NOMO-1 treated with dmso at 0.1 percent for 144 hours (cell line): Measurements from ENCODE around the gene FBLN2.

Experiments used
- DNase-seq: peaks from one replicate; lab custom pipeline; 2025; ENCODE audit not compliant: unreplicated experiment; lab: John Stamatoyannopoulos, UW

FBLN2 gene

DNA sequence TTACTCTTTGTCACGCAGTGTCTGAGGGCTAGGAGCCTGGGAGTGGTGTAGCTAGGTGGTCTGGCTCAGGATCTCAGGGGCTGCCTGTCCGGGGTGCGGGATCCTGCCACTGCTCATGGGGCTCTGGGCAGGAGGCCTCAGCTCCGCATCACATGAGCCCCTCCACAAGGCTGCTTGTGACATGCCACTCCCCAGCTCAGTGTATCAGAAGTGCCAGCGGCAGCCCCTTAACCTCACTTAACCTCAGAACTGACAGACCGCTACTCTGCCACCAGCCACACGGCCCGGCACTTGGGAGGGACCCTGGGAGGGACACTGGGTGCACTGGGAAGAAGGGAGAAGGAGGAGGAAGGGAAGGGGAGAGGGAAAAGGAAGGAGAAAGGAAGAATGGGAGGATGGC is 87.9 kb downstream of the FBLN2 start:
- no peak for DNase-seq

DNA sequence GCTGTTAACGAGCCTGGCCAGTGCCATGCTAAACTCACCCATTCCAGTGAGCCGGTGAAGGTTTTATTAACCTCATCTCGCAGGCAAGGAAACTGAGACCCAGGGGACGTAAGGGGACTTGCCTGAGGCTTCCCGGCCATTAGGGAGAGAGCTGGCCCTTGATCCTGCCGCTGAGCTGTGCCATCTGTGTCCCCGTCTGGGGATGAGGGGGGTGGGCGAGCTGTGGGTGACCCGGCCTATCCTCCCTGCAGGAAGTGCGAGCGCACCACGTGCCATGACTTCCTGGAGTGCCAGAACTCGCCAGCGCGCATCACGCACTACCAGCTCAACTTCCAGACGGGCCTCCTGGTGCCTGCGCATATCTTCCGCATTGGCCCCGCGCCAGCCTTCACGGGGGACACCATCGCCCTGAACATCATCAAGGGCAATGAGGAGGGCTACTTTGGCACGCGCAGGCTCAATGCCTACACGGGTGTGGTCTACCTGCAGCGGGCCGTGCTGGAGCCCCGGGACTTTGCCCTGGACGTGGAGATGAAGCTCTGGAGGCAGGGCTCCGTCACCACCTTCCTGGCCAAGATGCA is 88.5 kb downstream of the FBLN2 start:
- no peak for DNase-seq

- no peak for DNase-seq
These were observed 89.0 kb downstream of the FBLN2 start for GRCh38 chr3:13637953-13638352.

GRCh38 chr3:13638927-13639326 is 90.0 kb downstream of the FBLN2 start:
- DNase-seq, result no peak

- DNase-seq, result no peak
These were observed 93.7 kb downstream of the FBLN2 start for GRCh38 chr3:13642597-13642996.

GRCh38 chr3:13644341-13645117 is 95.6 kb downstream of the FBLN2 start:
- DNase-seq, result no peak

DNA sequence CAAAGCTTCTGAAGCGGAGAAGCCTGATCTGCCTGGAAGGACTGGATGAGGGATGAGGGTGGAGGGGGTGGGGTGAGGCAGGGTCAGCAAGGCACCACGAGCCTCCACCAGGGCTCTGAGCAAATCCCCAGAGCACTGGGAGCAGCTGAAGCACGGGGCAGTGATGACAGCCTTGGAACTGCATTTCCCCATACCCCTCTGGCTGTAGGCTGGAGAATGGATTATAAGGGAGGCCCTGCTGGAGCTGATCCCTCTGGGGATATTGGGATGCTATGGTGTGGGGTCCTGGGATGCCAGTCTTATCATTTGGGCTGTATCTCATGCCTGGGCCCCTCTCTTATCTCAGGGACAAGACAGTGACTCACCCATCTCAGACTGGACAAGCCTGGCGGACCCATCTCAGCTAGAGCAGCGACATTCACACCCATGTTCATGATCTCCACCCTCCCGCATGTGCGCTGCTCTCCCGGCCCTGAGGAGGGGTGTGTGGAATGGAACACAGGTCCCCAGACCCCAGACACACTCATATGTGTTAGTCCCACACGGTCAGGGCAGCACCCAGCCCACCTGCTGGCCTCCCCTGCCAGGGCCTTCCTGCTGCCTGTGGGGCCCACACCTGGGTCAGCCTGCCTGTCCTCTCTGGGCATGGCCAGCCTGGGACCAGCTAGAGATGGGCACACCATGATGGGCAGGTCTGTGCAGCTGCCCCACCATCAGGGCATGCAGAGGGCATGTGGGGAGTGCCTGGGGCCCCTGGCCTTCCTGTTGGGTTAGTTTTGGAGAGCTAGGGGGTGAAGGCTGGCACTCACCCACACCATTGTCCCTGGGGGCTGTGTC is 97.1 kb downstream of the FBLN2 start:
- DNase-seq, result no peak

DNA sequence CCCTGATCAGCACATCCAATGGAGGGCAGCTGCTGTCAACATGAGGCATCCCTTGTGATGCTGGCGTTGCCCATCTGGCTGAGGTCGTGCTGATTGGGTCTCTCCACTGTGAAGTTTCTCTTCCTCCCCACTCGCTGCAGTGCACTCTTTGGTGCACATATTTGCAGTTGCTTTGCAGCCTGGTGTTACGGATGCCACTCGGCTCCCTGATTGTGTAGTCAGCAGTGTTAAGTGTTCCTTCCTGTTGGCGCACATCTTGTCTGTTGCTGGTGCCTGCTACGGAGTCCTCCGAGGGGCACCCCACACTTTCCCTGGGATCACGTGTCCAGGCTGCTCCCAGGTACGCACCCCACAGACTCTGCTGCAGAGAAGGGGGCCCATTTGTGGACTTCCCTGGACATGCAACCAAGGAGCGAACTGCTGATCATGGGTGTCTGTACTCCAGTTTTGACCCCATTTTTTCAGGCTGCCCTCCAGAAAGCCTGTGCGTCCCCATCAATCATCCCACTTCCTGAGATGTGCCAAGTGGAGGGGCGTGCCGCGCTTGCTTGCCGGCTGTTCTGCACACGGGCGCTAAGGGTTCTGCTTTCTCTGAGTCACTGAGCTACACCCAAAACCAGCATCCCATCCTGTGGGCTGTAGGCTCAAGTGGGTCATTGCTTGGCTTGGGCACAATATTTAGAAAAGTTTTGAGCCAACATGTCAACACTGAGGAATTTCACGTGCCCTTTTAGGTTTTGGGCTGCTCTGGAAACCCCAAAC is 98.6 kb downstream of the FBLN2 start:
- DNase-seq, result peak; percentile 93

GRCh38 chr3:13648060-13649001 is 99.4 kb downstream of the FBLN2 start:
- DNase-seq, result peak; percentile 69

GRCh38 chr3:13650210-13651056 is 101.5 kb downstream of the FBLN2 start:
- peak; percentile 76 for DNase-seq

GRCh38 chr3:13651057-13651400 is 102.1 kb downstream of the FBLN2 start:
- DNase-seq, result no peak

DNA sequence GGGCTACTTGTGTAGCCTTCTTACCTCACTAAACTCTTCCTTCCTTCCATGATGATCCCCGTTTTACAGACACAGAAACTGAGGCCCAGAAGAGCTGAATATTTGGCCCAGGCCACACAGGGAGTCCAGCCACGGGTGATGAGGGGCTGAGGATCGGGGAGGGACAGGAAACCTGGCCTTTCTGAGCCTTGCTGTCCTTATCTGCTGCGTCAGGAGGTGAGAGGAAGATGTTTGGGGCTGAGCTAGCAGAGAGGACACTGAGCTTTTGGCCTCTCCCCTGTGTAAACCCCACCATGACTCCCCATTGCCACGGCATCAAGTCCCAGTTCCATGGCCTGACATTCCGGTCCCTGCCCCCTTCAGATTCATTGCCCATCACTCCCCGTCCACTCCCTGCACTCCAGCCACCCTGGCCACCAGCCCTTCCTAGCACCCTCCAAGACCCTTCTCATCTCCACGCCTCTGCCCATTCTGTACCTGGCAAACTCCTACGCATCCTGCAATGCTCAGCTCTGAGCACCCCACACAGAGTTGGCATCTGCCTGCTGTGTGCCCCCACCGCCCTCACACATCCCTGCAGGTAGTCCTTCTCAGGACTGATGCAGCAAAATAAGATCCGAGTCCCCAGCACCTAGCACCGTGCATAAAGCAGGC is 103.0 kb downstream of the FBLN2 start:
- DNase-seq, result no peak

GRCh38 chr3:13652728-13653127 is 103.8 kb downstream of the FBLN2 start:
- no peak for DNase-seq

DNA sequence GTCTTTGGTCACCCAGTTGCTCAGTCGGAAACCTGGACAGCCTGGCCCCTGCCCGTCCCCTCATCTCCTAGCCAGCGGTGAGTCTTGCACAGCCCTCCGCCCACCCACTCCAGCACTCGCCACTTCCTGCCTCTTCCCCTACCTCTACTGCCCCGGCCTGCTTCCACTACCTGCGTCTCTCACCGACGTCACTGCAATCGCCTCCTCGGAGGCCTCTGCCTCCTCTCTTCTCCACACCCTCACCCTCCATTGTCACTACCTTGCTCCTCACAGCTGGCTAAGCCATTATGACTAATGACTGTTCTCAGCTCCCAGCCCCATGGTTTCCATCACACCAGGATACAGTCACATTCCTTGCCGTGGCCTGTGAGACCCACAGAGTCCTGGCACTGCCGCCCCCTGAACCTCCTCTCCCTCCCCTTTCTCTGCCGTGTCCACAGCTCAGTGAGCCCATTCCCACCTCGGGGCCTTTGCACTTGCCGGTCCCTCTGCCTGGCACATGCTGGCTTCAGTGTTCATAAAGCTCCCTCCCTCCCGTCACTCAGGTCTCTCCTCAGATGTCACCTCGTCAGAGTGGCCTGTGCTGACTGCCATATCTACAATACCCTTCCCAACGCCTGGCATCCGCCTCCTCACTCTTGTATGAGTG is 104.8 kb downstream of the FBLN2 start:
- no peak for DNase-seq

DNA sequence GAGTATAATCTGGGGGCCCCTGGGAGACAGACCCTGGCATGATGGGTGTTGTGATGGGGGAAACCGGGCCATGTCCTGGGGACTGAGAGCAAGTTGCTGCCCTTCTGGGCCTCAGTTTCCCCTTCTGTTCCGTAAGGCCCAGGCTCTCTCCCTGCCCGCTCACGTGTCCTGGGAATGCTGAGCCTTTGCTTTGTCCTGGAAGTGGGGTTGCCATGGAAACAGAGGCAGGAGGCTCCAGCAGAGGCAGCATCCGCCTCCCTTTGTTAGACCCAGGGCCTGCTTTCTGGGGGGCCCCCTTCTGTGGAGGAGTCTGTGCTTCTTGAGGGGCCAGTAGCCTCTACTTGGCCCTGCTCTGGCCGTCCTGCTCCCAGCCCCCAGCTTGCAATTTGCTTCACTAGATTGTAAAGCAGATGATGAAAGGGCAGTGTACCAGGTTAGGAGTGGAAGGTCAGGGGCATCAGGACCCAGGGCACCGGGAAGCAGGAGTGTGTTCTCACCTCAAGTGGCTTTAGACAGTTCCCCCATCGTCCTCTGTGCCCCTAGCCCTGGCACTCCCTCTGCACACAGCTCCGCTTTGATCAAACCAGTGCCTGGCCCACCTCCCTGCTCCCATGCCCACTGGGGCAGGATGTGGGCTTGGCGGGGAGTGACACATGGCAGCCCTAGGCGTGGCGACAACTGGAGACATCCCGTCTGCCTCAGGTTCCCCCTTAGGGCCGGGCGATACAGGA is 105.6 kb downstream of the FBLN2 start:
- no peak for DNase-seq

DNA sequence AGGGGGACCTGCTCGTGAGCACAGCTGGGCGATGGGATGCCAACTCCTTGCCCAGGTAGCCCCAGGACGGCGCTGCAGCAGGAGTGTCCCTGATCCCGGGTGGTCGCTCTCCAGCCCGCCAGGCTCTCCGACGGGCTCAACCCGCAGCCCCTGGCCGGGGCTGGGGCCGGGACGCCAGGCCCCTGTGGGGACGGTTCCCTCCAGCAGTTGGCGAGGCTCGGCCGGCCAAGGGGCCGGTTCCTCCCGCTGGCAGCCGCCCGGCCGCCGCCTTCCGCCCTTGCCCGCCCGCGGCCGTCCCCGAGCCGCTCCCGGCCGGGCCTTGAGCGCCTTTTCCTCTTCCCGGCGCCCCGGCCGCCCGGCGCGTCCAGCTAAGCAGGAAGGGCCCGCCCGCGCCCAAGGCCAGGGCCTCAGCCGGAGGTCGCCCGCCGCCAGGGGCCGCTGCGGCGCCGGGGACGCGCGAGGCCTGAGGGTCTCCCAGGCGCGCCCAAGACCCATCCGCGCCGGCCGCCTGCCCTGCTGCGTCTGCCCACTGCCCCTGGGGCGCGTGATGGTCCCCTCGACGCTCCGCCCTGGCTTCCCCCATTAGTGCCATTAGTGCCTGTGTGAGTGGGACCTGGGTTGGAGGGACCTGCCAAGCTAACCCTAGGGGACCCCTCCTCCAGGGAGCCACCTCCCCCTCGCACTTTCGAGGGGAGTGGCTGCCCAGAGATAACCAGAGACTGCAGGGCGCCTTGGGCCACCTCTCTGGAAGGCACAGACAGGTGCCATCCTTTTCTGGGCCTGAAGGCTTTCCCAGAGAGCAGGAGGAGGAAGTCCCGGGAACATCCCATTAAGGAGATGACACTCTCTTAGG is 106.4 kb downstream of the FBLN2 start:
- no peak for DNase-seq
